Hematopoietic multipotent progenitor cell treated with erythropoietin and hydrocortisone succinate and interleukin-3 and kit ligand, for 8 days (in vitro differentiated cells): Measurements from ENCODE around the gene TMEM164.

Experiments used
- DNase-seq: peaks from one replicate; pipeline ENCODE4 v3.0.0-alpha.2; 2015

TMEM164 gene

DNA sequence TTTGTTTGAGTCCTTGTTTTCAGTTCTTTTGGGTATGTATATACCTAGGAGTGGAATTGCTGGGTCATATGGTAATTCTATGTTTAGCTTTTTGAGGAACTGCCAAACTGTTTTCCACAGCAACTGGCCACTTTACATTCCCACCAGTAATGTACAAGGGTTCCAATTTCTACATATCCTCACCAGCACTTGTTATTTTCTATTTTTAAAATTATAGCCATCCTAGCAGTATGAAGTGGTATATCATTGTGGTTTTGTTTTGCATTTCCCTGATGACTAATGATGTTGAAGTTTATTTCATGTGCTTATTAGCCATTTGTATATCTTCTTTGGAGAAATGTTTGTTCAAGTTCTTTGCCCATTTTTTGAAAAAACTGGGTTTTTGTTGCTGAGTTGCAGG lies 39.6 kb downstream of the TMEM164 start:
- no peak for DNase-seq

DNA sequence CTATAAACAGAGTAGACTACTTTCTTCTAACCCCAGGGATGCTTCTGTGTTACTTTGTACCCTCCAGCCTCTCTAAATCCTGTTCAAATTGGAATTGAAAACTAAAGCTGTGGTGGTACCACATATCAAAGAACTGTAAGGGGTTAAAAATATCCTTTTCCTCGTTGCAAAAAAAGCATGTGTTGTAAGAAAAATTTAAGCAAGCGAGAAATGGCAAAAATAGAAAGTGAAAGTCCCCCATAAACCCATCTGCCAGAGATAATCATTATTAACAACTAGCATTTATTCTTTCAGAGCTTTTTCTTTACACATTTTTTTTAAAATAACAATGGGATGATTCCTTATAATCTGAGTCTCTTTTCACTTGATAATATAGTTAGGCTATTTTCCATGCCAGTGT lies 40.6 kb downstream of the TMEM164 start:
- DNase-seq: no peak

DNA sequence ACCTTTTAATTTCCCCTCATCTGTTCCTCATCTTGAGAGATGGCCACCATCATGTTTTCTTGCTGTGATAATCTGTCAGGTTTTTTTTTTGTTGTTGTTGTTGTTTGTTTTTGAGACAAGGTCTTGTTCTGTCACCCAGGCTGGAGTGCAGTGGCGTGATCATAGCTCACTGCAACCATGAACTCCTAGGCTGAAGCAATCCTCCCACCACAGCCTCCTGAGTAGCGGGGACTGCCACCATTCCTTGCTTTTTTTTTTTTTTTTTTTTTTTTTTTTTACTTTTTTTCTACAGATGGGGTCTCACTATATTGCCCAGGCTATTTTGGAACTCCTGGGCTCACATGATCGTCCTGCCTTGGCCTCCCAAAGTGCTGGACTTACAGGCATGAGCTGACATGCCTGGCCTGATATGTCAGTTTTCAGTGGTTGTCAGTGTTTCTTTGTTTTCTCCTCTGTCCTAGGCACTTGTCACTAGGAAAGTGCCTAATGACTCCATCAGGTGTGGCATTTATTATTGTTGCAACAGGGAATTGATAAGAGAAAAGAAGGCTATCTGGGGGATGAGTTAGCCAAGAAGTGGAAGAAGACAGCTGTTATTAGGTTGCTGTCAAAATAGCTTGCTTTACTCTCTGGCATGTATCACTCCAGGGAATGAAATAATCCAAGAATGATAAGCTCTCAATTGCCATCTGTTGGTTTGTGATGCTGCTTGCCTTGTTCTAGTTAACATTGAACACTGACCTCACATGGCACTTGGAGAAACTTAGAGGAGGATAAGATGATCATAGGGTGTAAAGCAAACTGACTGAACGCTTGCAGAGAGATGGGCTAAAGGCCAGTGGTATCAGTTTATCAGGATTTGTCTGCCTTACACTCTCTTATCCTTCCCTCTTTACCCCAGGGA lies 41.7 kb downstream of the TMEM164 start:
- DNase-seq: peak; percentile 82

GRCh38 chrX:110045421-110045820 lies 42.5 kb downstream of the TMEM164 start:
- DNase-seq: no peak

- no peak for DNase-seq
Measured at GRCh38 chrX:110046001-110046400, 43.1 kb downstream of the TMEM164 start.

GRCh38 chrX:110046971-110047370 lies 44.1 kb downstream of the TMEM164 start:
- DNase-seq: no peak

GRCh38 chrX:110049096-110049495 lies 46.2 kb downstream of the TMEM164 start:
- DNase-seq: no peak

DNA sequence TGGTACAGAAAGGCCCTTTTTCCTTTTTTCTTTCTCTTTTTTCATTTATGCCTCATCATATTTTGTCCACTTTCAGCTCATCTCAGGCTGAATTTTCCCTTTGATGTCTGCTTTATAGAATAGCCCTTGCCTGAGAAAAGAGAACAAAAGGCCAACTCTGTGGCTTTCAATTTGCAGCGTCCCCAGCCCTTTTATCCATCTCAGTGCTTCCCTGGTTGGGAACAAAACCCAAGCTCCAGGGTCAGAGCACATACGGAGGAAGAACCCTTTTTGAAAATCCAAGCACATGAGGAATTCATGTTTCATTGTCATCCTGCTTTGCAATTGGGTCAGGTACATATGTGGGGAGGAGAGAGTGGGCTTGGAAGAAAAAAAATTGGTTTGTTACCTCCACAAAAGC lies 47.5 kb downstream of the TMEM164 start:
- DNase-seq: no peak

DNA sequence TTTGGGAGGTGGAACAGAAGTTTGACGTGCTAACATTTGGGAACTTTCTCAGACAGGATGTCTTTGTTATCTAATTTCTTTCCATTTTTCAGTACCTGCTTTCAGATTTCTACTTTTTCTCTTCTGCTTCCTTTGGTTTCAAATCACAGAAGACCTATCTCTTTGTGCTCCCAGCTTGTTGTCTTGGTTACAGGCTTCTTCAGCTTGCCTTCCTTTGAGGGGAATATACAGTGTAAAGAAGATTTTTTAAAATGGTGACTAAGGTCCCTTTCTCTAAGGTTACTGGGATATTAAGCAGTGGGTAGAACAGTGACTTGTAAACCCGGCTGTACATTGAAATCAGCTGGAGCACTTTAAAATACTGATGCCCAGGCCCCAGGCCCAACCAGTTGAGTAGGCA lies 48.0 kb downstream of the TMEM164 start:
- no peak for DNase-seq

DNA sequence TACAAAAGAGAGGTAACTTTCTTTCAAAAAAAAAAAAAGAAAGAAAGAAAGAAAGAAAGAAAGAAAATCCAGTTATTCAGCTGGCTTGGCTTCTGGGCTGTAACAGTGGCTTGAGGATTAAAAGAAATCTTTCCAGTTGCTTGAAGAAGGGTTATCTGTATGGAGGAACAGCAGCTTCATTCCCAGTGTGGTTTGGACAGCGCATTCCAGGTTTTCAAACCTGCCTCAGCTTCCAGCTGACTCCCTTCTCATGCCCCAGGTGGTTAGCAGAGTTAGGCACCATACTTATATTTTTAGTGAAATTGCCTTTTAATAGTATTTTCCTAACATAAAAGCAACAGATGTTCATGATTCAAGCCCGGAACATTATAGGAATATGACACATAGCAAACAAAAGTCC lies 48.6 kb downstream of the TMEM164 start:
- DNase-seq: no peak

- DNase-seq: no peak
Measured at GRCh38 chrX:110052303-110052702, 49.4 kb downstream of the TMEM164 start.

DNA sequence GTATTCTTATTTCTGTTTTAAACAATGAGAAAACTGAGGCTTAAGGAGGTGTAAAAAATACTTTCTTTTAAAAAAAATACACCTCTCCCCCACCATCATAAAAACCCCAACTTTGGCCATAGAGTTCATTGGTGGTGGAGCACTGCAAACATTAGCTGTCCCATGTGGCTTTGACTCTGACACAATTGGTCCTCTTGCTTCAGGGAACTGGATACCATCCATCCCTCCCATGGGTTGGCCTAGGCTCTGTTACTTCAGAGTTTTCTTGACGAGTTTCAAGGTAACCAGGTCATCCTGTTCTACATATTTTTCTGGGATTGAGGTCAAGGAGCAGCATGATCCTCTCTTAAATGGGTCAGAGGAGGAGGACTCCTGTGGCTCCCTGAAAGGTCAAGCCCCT lies 50.5 kb downstream of the TMEM164 start:
- DNase-seq: no peak

DNA sequence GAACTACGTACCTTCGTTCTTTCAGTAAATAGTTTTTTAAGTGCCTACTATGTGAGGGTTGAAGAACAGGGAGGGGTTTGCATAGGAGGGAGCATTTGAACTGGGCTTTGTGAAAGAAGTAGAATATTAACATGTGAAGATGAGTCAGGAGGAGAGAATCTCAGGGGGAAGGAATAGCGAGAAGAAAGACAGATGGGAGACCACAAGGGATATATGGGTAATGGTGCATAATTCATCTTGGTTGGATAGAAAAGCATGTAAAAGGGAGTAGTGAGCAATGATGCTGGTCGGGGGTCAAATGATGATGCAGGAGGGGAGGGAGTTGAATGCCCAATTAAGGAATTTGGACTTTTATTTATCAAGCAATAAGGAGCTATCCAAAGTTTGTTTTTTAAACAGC lies 52.7 kb downstream of the TMEM164 start:
- no peak for DNase-seq

GRCh38 chrX:110056419-110056818 lies 53.5 kb downstream of the TMEM164 start:
- DNase-seq: no peak

DNA sequence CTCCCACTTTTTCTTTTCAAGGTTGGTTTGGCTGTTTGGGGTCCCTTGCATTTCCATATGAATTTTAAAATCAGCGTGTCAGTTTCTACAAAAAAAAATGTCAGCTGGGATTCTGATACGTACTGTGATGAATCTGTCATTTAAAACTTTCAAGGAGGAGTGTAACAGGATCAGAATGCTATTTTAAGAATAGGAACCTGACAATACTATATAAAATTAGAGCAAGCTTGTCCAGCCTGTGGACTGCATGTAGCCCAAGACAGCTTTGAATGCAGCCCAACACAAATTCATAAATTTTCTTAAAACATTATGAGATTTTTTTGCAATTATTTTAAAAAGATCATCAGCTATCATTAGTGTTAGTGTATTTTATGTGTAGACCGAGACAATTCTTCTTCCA lies 56.5 kb downstream of the TMEM164 start:
- DNase-seq: no peak

DNA sequence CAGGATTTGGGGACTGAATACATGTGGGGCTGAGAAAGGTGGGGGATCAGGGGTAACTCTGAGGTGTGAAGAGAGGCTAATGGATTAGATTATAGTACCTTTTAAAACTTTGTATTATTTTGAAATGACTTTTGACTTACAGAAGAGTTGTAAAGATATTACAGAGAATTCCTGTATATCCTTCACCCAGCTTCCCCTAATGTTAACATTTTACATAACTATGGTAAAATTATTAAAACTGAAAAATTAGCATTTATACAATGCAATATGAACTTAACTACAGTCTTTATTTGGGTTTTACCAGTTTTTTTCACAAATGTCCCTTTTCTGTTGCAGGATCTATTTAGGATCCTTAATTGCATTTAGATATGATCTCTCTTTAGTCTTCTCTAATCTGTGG lies 57.4 kb downstream of the TMEM164 start:
- DNase-seq: no peak

DNA sequence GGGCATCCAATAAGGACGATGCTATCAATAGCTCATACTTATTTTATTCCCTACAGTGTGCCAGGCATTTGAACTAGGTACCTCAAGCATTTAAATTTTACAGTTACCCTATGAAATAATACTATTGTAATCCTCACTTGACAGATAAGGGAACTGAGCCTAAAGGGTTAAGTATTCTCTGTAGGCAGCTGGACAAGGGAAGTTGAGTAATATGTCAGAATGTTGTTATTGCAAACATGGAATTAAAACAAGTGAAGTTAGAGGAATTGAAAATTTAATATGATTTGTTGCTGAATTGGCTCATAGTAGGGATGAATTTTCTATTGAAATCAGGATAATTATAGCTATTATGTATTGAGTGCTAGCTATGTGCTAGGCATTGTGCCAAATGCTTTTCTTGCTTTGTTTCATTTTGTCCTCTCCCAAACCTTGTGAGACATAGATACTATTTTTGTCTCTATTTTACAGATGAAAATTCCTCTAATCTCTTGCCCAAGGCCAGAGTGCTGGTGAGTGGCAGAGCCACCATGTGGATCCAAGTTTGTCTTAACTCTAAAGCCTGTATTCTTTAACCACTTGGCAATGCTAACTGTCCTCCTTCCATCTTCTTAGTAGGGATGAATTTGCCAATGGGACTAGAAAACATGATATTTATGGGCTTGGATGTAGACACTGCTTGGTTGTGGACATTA lies 58.1 kb downstream of the TMEM164 start:
- DNase-seq: no peak

DNA sequence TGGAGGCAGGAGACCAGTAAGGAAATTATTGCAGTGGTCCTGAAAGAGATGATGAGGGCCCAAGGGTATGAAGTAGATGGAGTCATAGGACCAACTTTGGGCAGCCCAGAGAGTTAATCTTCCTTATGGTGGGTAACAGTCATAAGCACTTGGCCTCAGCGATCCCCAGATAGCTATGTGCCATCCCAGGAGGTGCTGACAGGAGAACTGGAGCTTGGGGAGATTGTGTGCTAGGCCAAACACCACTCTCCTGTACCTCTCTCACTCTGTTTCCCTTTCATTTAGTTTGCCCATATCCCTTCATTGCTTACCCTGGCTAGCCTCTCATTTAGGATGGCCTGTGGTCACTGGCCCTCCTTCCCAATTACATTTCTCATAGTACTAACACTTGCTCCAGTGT lies 60.0 kb downstream of the TMEM164 start:
- DNase-seq: no peak

- DNase-seq: no peak
Measured at GRCh38 chrX:110066488-110067225, 63.7 kb downstream of the TMEM164 start.

DNA sequence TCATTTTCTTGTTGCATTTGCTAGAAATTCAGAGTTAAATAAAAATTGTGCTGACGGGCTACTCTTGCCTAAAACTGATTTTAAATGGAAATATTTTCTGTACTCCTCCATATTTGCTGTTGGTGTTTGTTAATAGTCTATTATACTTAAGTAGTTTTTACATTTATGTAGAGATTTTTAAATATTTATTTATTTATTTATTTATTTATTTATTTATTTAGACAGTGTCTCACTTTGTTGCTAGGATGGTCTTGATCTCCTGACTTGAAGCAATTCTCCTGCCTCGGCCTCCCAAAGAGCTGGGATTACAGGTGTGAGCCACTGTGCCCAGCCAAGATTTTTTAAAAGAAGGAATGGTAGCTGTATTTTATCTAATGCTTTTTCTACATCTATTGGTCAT lies 68.1 kb downstream of the TMEM164 start:
- no peak for DNase-seq

GRCh38 chrX:110081320-110081719 lies 78.4 kb downstream of the TMEM164 start:
- no peak for DNase-seq

GRCh38 chrX:110081740-110082139 lies 78.8 kb downstream of the TMEM164 start:
- DNase-seq: no peak

DNA sequence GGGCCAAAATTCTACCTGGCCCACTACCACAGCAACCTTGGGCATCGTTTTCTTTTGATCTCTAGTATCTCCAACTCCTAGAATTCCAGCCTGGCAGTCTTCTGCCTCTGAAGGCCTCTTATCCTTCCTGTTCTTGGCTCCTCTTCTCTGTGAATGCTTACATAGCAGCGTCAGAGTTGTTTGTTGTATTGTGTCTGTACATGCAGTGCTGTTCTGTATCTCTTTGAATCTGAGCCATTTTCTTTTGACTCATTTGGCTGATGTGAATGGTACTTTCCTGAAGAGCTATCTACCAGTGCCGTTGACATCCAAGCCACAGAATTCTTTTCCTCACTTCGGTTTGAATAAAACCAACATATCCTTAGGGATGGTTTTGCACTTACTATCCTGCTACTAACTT lies 79.2 kb downstream of the TMEM164 start:
- no peak for DNase-seq
